ENCODE measurements around the gene PHACTR1.

- no peak for TF ChIP-seq CTCF (conservative IDR thresholded peaks at IDR 0.05 in 1 of 2, IDR thresholded peaks at IDR 0.05 in 1 of 2; ENCODE audit: extremely low read depth in 1 of 2, insufficient read depth in 1 of 2, low read depth in 1 of 2, low read length in 2 of 2)
- no peak for TF ChIP-seq EZH2 (IDR thresholded peaks at IDR 0.05; ENCODE audit: borderline replicate concordance, low read length)
Measured at GRCh38 chr6:12785301-12785700, 68.7 kb downstream of the PHACTR1 start.
